GM19025 (cell line): ENCODE measurements around the gene CRYL1.

ENCODE experiments used
- ATAC-seq: cut with Tn5 transposase; IDR thresholded peaks from one replicate; pipeline ENCODE4 v1.9.1; 2021; ENCODE audit warnings: mild to moderate bottlenecking, low read depth, moderate library complexity; ENCODE audit not compliant: unreplicated experiment

Gene CRYL1

DNA sequence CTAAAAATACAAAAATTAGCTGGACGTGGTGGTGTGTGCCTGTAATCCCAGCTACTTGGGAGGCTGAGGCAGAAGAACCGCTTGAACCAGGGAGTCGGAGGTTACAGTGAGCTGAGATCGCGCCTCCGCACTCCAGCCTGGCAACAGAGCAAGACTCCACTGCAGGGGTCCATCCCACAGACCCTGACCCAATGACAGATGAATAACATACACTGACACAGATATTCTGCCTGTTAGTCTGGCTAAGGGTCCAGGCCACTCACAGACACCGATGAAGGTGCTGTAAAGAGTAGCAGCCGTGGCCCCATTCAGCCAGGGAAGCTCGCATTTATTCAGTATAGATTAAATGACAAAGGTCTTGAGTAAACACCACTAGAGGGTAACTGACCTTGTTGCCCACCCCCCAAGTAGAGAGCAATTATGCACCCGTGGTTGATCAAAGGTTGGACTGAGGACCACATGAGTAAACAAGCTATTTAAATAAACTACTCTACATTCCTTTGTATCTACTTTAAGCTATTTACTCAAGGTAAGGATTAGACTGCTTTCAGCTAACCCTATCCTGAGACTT is 8.5 kb upstream of the CRYL1 start:
- ATAC-seq: no peak

DNA sequence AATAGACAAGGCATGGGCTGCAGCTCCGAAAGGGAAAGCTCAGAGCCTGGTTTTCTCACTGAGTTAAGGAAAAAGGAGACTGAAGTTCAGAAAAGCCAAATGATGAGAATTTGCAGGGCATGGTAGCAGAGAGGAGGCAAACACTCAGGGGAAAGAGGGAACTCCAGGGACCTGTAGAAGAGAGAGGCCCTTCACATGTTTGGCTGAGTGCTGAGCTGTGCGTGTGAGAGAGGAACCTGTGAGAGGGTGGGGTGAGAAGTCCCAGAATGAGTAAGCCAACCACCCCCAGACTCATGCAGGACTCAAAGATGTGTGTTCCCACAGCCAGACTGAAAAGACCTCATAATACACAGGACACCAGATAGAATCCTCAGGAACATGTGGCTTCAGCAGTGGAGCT is 2.8 kb upstream of the CRYL1 start:
- no peak for ATAC-seq

DNA sequence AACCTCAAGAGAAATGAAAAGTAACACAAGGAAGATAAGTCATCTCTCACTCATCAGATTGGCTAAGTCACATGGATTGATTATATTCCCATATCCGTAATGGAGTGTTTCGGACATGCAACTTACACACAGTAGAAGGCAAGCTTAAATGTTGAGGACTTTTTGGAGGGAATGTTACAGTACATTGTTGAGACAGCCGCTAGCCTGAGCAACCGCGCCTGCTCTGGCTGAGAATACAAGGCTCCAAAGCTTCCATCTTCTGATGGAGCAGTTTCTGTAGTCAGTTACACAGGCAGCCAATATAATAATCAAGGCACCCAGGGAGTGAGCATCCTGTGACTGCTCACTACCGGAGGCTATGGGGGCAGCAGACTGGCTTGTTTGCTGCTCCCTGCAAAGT is 1.0 kb upstream of the CRYL1 start:
- no peak for ATAC-seq

GRCh38 chr13:20525144-20525600 is 485 bp downstream of the CRYL1 start:
- ATAC-seq: no peak

DNA sequence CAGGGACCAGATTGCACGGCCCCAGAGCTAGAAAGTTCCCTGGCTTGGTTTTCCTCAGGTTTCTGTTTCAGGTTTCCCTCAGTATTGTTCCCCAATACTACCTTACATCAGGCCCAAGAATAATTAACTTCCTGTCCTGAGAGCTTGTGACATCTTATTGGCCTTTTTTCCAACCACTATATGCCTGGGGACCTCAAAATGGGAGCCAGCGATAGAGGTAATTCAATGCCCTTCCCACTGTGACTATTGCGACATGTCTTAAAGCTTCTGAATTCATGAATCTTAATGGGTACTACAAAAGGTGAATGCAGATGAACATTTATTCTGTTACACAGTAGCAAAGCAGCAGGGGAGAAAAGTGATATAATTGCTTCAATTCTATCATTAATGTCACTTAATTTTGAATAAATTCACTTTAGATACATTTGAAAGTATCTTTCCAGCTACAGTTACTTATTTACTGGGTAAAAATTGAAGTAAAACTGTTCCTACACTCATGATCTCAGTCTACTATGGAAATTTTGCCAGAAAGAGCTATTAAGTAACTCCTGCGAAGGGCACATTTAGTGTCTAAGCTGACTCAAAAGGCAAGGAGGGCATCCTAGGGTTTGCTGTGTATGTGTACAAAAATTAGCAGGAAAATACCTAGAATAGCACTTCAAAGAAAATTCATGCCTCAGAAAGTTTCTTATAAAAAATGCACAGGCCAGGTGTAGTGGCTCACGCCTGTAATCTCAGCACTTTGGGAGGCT is 4.1 kb downstream of the CRYL1 start:
- no peak for ATAC-seq

DNA sequence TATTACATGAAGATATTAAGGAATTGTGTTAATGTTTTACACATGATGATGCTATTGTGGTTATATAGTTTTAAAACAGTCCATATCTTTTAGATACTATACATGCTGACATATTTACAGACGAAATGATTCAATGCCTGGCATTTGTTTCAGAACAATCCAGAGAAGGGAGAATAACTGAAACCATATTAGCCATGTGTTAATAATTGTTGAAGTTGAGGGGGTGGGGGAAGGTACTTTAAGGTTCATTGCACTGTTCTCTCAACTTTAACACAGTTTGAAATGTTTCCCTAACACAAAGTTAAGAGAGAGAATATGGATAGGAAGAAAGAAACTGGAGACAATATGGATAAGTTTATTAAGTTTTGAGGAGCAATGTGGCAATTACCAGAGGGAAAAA is 5.8 kb downstream of the CRYL1 start:
- ATAC-seq: no peak

- ATAC-seq: no peak
Observed at GRCh38 chr13:20518660-20519100, 7.0 kb downstream of the CRYL1 start.

- no peak for ATAC-seq
Observed at GRCh38 chr13:20514866-20515265, 10.8 kb downstream of the CRYL1 start.

GRCh38 chr13:20513466-20513995 is 12.1 kb downstream of the CRYL1 start:
- no peak for ATAC-seq

DNA sequence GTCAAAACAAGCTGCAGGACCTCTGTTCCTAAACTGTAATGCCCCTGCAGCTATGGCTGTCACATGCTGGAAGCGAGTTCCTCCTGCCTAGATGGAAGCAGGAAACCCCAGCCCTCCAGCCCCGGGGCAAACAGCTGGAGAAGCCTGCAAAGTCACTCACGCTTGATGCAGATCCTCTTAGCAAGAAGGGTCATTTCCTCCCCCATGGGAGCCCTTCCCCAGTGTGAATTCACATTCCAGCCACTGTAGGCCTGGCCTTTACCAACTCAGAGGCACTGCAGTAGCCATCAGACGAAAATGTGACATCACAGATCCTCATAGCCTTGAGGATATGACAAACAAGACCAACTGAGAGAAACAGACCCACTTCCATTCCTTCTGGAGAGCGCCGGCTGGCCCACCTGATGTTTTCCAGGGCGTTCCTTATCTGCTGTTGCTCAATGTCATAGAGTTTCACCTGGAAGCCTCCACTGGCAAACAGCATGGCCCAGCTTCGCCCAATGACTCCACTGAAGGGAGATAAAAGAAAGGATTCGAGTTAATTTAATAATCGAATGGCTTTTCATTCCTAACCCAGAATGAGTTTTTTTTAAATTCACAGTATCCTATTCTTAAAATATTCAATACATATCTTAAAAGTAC is 13.5 kb downstream of the CRYL1 start:
- ATAC-seq: no peak

DNA sequence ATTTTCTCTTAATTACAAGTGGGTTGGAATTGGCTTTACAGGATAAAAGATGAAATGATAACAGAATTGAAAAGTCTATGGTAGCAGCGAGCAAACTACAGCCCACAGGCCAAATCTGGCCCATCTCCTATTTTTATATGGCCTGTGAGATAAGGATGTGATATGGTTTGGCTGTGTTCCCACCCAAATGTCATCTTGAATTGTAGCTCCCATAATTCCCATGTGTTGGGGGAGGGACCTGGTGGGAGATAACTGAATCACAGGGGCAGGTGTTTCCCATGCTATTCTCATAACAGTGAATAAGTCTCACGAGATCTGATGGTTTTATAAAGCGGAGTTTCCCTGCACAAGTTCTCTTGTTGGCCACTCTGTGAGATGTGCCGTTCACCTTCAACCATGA is 19.0 kb downstream of the CRYL1 start:
- ATAC-seq: no peak

DNA sequence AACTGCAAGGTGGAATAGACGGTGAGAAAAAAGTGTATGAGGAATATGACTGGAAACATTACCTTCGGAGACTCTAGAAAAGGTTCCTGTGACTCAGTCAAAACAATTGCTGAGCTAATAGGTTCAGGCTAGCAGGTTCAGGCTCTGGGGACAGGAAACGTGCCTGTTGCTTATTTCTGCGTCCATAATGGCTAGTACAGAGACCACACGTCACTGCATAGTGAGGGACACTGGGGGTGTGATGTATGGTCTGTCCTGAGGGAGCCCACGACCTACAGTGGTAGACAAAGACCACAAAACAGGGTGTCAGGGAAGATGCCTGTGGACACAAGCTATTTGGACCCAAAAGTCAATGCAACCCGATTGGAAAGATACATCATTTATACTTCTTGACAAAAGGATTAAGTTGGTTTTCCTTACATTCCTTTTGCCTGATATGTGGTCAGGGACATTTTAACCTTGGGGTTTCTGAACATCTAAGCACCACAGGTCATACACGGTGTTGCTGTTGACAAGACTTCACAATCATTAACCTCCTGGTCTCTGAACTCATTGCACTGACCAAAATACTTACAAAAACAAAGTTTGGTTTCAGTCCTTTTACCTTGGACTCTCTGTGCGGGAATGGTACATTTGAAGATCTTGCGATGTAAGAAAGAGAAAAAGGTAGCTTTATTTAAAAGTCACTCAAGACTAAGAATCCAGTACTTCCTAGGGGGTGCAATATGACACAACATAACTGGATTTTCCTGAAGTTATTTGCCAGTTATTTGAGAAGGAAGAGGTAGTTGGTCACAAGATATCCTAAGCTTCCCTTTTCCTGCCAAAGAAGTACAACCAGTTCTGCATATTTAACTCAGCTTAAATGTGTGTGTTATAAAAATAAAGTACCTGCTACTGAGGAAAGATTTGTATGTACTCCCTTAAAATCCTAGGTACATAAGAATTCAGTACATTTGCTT is 20.0 kb downstream of the CRYL1 start:
- ATAC-seq: no peak

DNA sequence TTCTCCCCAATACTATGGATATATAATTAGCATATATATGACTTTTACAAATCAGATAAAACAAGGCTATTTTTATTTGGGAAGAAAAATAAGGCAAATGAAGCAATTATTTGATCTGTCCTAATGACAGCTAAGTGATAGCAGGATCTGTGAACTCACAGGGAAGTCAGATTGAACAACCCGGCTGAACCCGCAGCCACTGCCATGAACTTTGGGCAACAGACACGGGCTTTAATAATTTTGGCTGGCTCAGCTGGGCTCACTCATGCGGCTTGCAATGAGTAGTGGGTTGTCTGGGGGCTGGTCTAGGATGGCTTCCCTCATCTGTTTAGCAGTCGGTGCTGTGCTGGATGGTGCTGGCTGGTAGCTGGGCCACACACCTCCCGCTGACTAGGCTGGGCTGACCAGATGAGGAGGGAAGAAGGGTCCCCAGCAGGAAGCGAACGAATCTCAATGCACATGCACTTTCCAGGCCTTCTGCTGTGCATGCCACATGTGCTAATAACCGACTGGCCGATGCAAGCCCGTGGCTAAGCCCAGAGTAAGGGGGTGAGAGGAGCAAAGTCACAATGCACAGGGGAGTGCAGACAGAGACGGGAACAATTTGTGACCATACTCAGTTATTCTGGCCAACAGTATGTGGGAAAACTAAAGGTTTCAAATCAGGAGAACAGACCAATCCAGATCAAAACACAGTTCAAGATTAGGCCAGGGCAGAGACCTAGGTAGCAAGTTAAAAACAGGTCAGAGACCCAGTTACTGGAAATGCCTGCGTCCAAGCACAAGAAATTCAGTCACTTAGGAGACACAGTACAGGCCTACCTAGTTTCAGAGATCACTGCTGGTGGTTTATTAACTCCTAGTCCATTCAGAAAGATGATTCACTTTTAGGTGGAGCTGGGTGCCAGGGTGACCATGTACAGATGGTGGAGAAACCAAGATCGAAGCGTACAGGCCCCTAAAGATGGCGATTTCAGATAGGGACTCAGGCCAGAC is 22.3 kb downstream of the CRYL1 start:
- ATAC-seq: no peak

GRCh38 chr13:20501592-20501991 is 24.1 kb downstream of the CRYL1 start:
- ATAC-seq: no peak

- ATAC-seq: no peak
Observed at GRCh38 chr13:20501120-20501519, 24.5 kb downstream of the CRYL1 start.

GRCh38 chr13:20499986-20500385 is 25.7 kb downstream of the CRYL1 start:
- ATAC-seq: no peak

- ATAC-seq: no peak
Observed at GRCh38 chr13:20498659-20499058, 27.0 kb downstream of the CRYL1 start.

- no peak for ATAC-seq
Observed at GRCh38 chr13:20498129-20498528, 27.5 kb downstream of the CRYL1 start.
